Neural crest cell (in vitro differentiated cells): Measurements from ENCODE around the gene ACTL8. TPM values are rescaled to one million over a fixed set of nuclear protein-coding genes. Genes with fewer than 3 reads are reported as not detected.

Experiments
- DNase-seq: peaks from one replicate; pipeline ENCODE4 v3.0.0; 2021; ENCODE audit warnings: low read depth, mixed read lengths, low spot score
- H3K27ac Mint-ChIP-seq: one replicate; pipeline ENCODE4 v1.8.0; 2021; ENCODE audit warnings: mild to moderate bottlenecking, mixed read lengths; ENCODE audit not compliant: unreplicated experiment
- H3K27me3 Mint-ChIP-seq: 2 replicates; pipeline ENCODE4 v1.8.0; 2021; ENCODE audit warnings: low read depth, mild to moderate bottlenecking, mixed read lengths
- H3K36me3 Mint-ChIP-seq: 2 replicates; pipeline ENCODE4 v1.8.0; 2021; ENCODE audit warnings: low read depth, mild to moderate bottlenecking, mixed read lengths
- H3K4me1 Mint-ChIP-seq: 2 replicates; pipeline ENCODE4 v1.8.0; 2021; ENCODE audit warnings: mixed read lengths
- H3K4me3 Mint-ChIP-seq: one replicate; pipeline ENCODE4 v1.8.0; 2021; ENCODE audit warnings: mild to moderate bottlenecking, mixed read lengths
- H3K9me3 Mint-ChIP-seq: 2 replicates; pipeline ENCODE4 v1.8.0; 2021; ENCODE audit warnings: mixed read lengths
- total RNA-seq: library from RNA; stranded (reverse); gene quantifications from 2 replicates; pipeline ENCODE4 v1.2.1, GENCODE V29; 2021
- TF ChIP-seq, protein P1 (sequence below): fragments of 200-600 bp; sonication (generic); conservative IDR thresholded peaks from 2 replicates; pipeline ENCODE4 v1.5.0; 2021; ENCODE audit warnings: antibody characterized with exemption, mild to moderate bottlenecking

ACTL8 gene
- total RNA-seq, 1 donor from 2014 or later, result not detected

DNA sequence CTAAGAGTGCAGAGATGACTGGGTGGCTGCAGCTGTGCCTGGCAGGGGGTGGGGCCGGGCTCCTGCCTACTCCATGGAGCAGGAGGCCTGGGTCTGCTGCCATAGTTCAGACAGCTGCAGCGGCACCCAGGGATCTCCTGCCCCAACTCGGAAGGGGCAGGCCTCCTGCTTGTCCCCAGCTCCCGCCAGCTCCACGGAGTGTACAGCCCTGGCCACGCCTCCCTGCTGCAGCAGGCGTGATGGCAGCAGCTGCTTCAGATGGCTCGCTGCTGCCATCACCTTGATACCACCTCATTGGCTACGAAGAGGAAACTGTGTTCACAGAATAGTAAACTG lies 35.9 kb downstream of the ACTL8 start:
- H3K36me3 Mint-ChIP-seq, result no peaks in the 10 kb centered on the region
- TF ChIP-seq, protein P1, sequence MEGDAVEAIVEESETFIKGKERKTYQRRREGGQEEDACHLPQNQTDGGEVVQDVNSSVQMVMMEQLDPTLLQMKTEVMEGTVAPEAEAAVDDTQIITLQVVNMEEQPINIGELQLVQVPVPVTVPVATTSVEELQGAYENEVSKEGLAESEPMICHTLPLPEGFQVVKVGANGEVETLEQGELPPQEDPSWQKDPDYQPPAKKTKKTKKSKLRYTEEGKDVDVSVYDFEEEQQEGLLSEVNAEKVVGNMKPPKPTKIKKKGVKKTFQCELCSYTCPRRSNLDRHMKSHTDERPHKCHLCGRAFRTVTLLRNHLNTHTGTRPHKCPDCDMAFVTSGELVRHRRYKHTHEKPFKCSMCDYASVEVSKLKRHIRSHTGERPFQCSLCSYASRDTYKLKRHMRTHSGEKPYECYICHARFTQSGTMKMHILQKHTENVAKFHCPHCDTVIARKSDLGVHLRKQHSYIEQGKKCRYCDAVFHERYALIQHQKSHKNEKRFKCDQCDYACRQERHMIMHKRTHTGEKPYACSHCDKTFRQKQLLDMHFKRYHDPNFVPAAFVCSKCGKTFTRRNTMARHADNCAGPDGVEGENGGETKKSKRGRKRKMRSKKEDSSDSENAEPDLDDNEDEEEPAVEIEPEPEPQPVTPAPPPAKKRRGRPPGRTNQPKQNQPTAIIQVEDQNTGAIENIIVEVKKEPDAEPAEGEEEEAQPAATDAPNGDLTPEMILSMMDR, result no peak
- no peak overlapping the region for H3K27ac Mint-ChIP-seq
- no peak for DNase-seq
- H3K27me3 Mint-ChIP-seq, result peaks cover 19% of the 10 kb centered on the region
- no peak overlapping the region for H3K4me3 Mint-ChIP-seq
- H3K4me1 Mint-ChIP-seq, result peaks cover 3% of the 10 kb centered on the region
- H3K9me3 Mint-ChIP-seq, result no peaks in the 10 kb centered on the region

DNA sequence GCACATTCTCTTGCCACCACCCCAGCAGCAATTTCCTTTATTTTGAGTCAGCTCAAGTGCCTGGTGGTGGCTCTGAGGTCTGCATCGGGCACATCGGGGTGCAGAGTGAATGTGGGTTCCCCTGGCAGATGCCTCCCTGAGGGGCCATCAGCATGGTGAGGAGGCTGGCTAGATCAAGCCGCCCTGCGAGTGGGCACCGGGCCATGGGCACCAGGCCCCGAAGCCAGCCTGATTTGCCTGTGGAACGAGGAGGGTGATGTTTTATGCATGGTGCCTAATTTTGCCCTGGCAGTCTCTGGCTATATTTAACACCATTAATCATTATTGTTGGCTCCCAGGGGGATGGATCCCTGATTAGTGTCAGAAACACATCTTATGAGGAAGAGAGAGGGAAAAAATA lies 36.3 kb downstream of the ACTL8 start:
- TF ChIP-seq, protein P1, result no peak
- H3K36me3 Mint-ChIP-seq, result no peaks in the 10 kb centered on the region
- no peak for DNase-seq
- H3K27ac Mint-ChIP-seq, result no peak overlapping the region
- peaks cover 3% of the 10 kb centered on the region for H3K4me1 Mint-ChIP-seq
- H3K4me3 Mint-ChIP-seq, result no peak overlapping the region
- H3K9me3 Mint-ChIP-seq, result no peaks in the 10 kb centered on the region
- peaks cover 20% of the 10 kb centered on the region for H3K27me3 Mint-ChIP-seq

DNA sequence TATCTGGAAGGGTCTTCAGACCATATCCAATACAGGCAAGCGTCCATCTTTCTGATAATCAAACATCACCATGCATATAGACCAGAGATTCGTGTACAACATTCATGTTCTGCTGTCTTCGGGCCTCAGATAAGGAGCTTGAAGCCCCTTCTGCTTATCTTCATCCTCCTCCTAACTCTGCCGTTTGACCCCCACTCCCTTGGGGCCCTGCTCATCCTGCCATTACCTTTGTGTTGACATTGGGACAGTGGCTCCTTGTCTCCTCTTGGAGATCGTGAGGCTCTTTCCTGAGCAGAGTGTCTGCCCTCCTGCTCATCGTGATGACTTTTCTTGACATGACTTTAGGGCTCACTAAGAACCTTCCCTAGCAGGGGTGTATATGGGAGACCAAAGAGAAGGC lies 37.3 kb downstream of the ACTL8 start:
- no peaks in the 10 kb centered on the region for H3K9me3 Mint-ChIP-seq
- peaks cover 3% of the 10 kb centered on the region for H3K4me1 Mint-ChIP-seq
- H3K27ac Mint-ChIP-seq, result no peak overlapping the region
- no peak for DNase-seq
- H3K4me3 Mint-ChIP-seq, result no peak overlapping the region
- H3K36me3 Mint-ChIP-seq, result no peaks in the 10 kb centered on the region
- TF ChIP-seq, protein P1, result no peak
- H3K27me3 Mint-ChIP-seq, result peaks cover 23% of the 10 kb centered on the region

DNA sequence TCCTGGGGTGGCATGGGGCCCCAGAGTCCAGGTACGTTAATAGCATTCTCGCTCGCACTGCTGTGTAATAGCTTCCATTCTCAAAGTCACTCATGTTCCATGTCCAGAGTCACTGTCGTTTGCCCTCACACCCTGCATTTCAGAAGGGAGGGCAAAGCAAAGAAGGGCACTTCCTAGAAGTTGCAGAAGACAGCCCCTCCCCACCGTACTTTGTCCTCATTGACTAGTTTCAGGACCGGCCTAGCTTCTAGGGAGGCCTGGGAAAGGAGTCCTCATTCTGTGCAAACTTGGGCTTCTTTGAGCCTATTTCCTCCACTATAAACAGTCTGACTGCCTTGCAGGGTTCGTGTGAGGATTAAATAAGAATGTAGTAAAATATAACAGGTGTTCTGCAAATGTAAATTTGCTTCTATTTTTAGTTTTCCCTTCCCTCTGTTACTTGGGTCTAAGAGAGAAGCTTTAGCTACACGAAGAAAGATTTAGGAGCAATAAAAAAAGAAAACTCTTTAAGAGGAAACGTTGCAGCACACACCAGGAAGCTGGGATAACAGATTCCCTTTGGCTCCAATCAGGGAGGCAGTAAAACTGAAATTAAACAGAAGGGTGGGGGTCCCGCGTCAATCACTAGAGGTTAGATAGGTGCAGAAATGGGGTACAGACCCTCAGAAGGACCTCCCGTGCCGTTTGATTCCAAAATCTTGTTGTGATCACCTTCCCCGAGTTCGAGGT lies 40.1 kb downstream of the ACTL8 start:
- peaks cover 44% of the 10 kb centered on the region for H3K27me3 Mint-ChIP-seq
- H3K36me3 Mint-ChIP-seq, result no peaks in the 10 kb centered on the region
- no peaks in the 10 kb centered on the region for H3K9me3 Mint-ChIP-seq
- H3K27ac Mint-ChIP-seq, result no peak overlapping the region
- H3K4me3 Mint-ChIP-seq, result no peak overlapping the region
- H3K4me1 Mint-ChIP-seq, result no peaks in the 10 kb centered on the region
- DNase-seq, result no peak
- TF ChIP-seq, protein P1, result no peak

DNA sequence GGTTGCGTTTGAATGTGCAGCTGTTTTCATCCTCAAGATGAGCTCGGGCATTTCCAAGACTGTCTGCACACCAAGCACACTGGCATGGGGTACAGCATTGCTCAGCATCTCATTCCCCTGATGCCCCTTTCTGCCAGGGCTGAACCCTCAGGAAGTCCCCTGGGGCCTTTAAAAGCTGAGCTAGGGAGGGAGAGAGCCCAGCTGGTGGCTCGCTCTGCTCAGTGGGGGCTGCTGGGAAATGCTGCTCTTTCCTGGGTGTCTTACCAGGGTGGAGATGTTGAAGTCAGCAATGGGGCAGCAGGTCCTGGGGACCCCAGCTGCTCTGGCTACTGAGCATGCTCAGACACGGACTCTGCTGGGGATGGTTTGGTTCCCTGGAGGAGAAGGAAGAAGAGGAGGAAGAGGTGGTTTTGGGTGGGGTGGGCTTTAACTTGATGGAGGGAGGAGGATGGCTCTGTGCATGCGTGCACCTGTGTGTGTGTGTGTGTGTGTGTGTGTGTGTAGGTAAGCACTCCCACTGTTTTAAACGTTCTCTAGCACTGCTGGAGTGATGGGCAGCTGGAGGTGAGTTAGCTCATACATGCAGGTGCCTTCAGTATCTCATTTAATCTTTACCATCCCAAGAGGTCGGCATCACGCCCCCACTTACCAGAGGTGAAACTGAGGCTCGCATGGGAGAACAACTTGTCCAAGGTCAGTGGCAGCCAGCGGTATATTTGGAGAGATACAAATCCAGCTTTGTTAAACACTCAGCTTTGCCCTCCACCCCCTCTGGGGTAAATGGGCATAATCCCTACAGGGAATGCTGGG lies 40.9 kb downstream of the ACTL8 start:
- Mint-ChIP-seq H3K36me3 (no peaks in the 10 kb centered on the region), H3K4me3 (no peak overlapping the region), H3K27ac (no peak overlapping the region), H3K27me3 (peaks cover 47% of the 10 kb centered on the region), H3K4me1 (no peaks in the 10 kb centered on the region), H3K9me3 (no peaks in the 10 kb centered on the region)
- DNase-seq, result no peak
- TF ChIP-seq, protein P1, result no peak
